Measurements from ENCODE around the gene DTL. TPM values are rescaled to one million over a fixed set of nuclear protein-coding genes. Genes with fewer than 3 reads are reported as not detected.

The DTL gene
- total and polyA plus RNA-seq, 2 of the 13 experiments (the other 11 are each of a cell fraction or from before 2014, with no cell fraction given): 10.4 to 32.8 TPM

DNA sequence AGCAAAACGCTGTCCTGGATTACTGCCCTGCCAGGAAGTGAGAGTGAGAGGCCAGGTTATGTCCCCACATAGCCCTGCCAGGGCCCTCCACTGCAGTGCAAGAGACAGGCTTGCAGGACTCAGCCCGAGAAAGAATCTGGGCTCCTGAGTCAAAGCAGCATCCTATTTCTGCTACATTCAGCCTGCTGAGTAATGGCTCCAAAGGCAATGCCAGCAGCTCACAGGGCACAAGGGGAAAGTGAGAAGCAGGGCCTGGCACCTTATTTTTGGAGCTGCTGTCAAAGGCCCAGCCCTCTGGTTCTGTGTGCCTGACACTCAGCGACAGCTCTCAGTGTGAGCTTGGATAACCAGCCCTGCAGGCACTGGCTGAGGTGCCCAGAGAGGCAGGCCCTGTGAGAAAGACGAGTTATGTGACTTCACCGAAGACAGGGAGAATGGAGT lies 83.9 kb downstream of the DTL start (continued):
- TF ChIP-seq, protein P1, sequence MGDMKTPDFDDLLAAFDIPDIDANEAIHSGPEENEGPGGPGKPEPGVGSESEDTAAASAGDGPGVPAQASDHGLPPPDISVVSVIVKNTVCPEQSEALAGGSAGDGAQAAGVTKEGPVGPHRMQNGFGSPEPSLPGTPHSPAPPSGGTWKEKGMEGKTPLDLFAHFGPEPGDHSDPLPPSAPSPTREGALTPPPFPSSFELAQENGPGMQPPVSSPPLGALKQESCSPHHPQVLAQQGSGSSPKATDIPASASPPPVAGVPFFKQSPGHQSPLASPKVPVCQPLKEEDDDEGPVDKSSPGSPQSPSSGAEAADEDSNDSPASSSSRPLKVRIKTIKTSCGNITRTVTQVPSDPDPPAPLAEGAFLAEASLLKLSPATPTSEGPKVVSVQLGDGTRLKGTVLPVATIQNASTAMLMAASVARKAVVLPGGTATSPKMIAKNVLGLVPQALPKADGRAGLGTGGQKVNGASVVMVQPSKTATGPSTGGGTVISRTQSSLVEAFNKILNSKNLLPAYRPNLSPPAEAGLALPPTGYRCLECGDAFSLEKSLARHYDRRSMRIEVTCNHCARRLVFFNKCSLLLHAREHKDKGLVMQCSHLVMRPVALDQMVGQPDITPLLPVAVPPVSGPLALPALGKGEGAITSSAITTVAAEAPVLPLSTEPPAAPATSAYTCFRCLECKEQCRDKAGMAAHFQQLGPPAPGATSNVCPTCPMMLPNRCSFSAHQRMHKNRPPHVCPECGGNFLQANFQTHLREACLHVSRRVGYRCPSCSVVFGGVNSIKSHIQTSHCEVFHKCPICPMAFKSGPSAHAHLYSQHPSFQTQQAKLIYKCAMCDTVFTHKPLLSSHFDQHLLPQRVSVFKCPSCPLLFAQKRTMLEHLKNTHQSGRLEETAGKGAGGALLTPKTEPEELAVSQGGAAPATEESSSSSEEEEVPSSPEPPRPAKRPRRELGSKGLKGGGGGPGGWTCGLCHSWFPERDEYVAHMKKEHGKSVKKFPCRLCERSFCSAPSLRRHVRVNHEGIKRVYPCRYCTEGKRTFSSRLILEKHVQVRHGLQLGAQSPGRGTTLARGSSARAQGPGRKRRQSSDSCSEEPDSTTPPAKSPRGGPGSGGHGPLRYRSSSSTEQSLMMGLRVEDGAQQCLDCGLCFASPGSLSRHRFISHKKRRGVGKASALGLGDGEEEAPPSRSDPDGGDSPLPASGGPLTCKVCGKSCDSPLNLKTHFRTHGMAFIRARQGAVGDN (CRISPR knock-in tag; IDR thresholded peaks at IDR 0.05): peak; percentile 40; the same call in 1 of the 2 replicates
- TF ChIP-seq ZNF562 (CRISPR knock-in tag; IDR thresholded peaks at IDR 0.05; ENCODE audit: borderline replicate concordance) (no peak), ZNF292 (CRISPR knock-in tag; IDR thresholded peaks at IDR 0.05; ENCODE audit: borderline replicate concordance, low read depth) (peak; percentile 63; the same call in 1 of the 2 replicates), MYNN (CRISPR knock-in tag; IDR thresholded peaks at IDR 0.05; ENCODE audit: low read depth) (no peak), TGIF2 (CRISPR knock-in tag; IDR thresholded peaks at IDR 0.05) (no peak), DNMT3B (CRISPR knock-in tag; conservative IDR thresholded peaks at IDR 0.05) (no peak), ADNP (CRISPR knock-in tag; IDR thresholded peaks at IDR 0.05) (no peak), ZNF546 (CRISPR knock-in tag; conservative IDR thresholded peaks at IDR 0.05) (no peak), RFX1 (IDR thresholded peaks at IDR 0.05) (no peak), CBFB (CRISPR knock-in tag; IDR thresholded peaks at IDR 0.05) (no peak), ZNF543 (CRISPR knock-in tag; IDR thresholded peaks at IDR 0.05) (no peak)
- TF ChIP-seq, protein P2, sequence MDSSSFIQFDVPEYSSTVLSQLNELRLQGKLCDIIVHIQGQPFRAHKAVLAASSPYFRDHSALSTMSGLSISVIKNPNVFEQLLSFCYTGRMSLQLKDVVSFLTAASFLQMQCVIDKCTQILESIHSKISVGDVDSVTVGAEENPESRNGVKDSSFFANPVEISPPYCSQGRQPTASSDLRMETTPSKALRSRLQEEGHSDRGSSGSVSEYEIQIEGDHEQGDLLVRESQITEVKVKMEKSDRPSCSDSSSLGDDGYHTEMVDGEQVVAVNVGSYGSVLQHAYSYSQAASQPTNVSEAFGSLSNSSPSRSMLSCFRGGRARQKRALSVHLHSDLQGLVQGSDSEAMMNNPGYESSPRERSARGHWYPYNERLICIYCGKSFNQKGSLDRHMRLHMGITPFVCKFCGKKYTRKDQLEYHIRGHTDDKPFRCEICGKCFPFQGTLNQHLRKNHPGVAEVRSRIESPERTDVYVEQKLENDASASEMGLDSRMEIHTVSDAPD (CRISPR knock-in tag; IDR thresholded peaks at IDR 0.05): no peak
- TF ChIP-seq, protein P3, sequence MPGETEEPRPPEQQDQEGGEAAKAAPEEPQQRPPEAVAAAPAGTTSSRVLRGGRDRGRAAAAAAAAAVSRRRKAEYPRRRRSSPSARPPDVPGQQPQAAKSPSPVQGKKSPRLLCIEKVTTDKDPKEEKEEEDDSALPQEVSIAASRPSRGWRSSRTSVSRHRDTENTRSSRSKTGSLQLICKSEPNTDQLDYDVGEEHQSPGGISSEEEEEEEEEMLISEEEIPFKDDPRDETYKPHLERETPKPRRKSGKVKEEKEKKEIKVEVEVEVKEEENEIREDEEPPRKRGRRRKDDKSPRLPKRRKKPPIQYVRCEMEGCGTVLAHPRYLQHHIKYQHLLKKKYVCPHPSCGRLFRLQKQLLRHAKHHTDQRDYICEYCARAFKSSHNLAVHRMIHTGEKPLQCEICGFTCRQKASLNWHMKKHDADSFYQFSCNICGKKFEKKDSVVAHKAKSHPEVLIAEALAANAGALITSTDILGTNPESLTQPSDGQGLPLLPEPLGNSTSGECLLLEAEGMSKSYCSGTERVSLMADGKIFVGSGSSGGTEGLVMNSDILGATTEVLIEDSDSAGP (CRISPR knock-in tag; IDR thresholded peaks at IDR 0.05; ENCODE audit: borderline replicate concordance): peak; percentile 39; the same call in 1 of the 2 replicates
- TF ChIP-seq, protein P4, sequence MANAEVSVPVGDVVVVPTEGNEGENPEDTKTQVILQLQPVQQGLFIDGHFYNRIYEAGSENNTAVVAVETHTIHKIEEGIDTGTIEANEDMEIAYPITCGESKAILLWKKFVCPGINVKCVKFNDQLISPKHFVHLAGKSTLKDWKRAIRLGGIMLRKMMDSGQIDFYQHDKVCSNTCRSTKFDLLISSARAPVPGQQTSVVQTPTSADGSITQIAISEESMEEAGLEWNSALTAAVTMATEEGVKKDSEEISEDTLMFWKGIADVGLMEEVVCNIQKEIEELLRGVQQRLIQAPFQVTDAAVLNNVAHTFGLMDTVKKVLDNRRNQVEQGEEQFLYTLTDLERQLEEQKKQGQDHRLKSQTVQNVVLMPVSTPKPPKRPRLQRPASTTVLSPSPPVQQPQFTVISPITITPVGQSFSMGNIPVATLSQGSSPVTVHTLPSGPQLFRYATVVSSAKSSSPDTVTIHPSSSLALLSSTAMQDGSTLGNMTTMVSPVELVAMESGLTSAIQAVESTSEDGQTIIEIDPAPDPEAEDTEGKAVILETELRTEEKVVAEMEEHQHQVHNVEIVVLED (CRISPR knock-in tag; IDR thresholded peaks at IDR 0.05; ENCODE audit: borderline replicate concordance): 0 out of 2 replicates have a peak, but pooled peaks have one; percentile 18

All from HepG2 (cell line).